Epidermal melanocyte (primary cell): Measurements from ENCODE around the gene TMCO2.
A peak's percentile ranks its signal among the peaks of the same experiment; 100 is the strongest.

ENCODE experiments used
- DNase-seq: peaks from one replicate; pipeline ENCODE4 v3.0.0; 2011; ENCODE audit warnings: low spot score; ENCODE audit not compliant: insufficient read length

Gene TMCO2

GRCh38 chr1:40257688-40258444, 10.1 kb downstream of the TMCO2 start, which contains the start of gene ZMPSTE24:
Gene ZMPSTE24 (plus strand): TSS chr1:40258236. CDS start chr1:40258272, 36 bp downstream.
- DNase-seq, result peak; percentile 82

GRCh38 chr1:40258445-40258769, 10.7 kb downstream of the TMCO2 start:
- no peak for DNase-seq

- no peak for DNase-seq
Observed at GRCh38 chr1:40264354-40264781, 16.6 kb downstream of the TMCO2 start.

GRCh38 chr1:40265298-40265697, 17.6 kb downstream of the TMCO2 start:
- no peak for DNase-seq

GRCh38 chr1:40265919-40266318, 18.2 kb downstream of the TMCO2 start:
- no peak for DNase-seq

- DNase-seq, result no peak
Observed at GRCh38 chr1:40266786-40267535, 19.2 kb downstream of the TMCO2 start.

- no peak for DNase-seq
Observed at GRCh38 chr1:40267767-40268187, 20.0 kb downstream of the TMCO2 start.

- no peak for DNase-seq
Observed at GRCh38 chr1:40268211-40268610, 20.5 kb downstream of the TMCO2 start.

GRCh38 chr1:40270152-40270834, 22.6 kb downstream of the TMCO2 start:
- no peak for DNase-seq

GRCh38 chr1:40272653-40273213, 25.0 kb downstream of the TMCO2 start:
- no peak for DNase-seq

- DNase-seq, result no peak
Observed at GRCh38 chr1:40273547-40274166, 25.9 kb downstream of the TMCO2 start.

- DNase-seq, result no peak
Observed at GRCh38 chr1:40274331-40274730, 26.6 kb downstream of the TMCO2 start.

GRCh38 chr1:40276122-40276521, 28.4 kb downstream of the TMCO2 start:
- no peak for DNase-seq

GRCh38 chr1:40281853-40282252, 34.1 kb downstream of the TMCO2 start:
- no peak for DNase-seq

- DNase-seq, result no peak
Observed at GRCh38 chr1:40291293-40291692, 43.6 kb downstream of the TMCO2 start.

GRCh38 chr1:40299366-40300248, 51.9 kb downstream of the TMCO2 start:
- no peak for DNase-seq

- DNase-seq, result no peak
Observed at GRCh38 chr1:40300249-40300567, 52.5 kb downstream of the TMCO2 start.

- no peak for DNase-seq
Observed at GRCh38 chr1:40300651-40301050, 52.9 kb downstream of the TMCO2 start.

GRCh38 chr1:40301066-40301465, 53.3 kb downstream of the TMCO2 start:
- no peak for DNase-seq
